Nephron progenitor cell (in vitro differentiated cells): ENCODE measurements around the gene ATP7B.

Experiments used
- DNase-seq: peaks from one replicate; pipeline ENCODE4 v3.0.0; 2021
- H3K27ac Mint-ChIP-seq: 2 replicates; pipeline ENCODE4 v1.8.0; 2021; ENCODE audit warnings: mild to moderate bottlenecking, moderate library complexity, mixed read lengths
- H3K27me3 Mint-ChIP-seq: 2 replicates; pipeline ENCODE4 v1.8.0; 2021; ENCODE audit warnings: mild to moderate bottlenecking, low read depth, mixed read lengths; ENCODE audit not compliant: poor library complexity
- H3K36me3 Mint-ChIP-seq: 2 replicates; pipeline ENCODE4 v1.8.0; 2021; ENCODE audit warnings: low read depth, mixed read lengths
- H3K4me1 Mint-ChIP-seq: 2 replicates; pipeline ENCODE4 v1.8.0; 2021; ENCODE audit warnings: mixed read lengths
- H3K4me3 Mint-ChIP-seq: 2 replicates; pipeline ENCODE4 v1.8.0; 2021; ENCODE audit warnings: mild to moderate bottlenecking, moderate library complexity, mixed read lengths
- H3K9me3 Mint-ChIP-seq: 2 replicates; pipeline ENCODE4 v1.8.0; 2021; ENCODE audit warnings: mild to moderate bottlenecking, moderate library complexity, mixed read lengths
- CTCF ChIP-seq: fragments of 200-600 bp; sonication (generic); IDR thresholded peaks from 2 replicates; pipeline ENCODE4 v1.5.0; 2021; ENCODE audit warnings: antibody characterized with exemption

Gene ATP7B

DNA sequence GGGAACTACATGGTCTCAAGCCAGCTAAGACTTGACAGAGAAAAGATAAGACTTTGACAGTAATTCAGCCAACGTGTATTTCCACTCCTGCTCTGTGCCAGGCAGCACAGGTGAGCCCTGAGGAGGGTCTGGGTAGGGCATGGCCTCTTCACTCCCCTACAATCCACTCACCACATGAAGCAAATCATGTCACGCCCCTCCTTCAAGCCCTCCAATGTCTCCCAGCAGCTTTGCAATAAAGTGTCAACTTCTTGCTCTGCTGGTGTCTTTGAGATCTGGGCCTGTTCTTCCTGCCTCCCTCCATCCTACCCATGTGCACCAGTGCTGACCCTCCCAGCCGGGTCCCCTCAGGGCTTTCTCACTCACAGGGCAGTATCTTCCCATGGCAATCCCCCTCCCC lies 91.0 kb downstream of the ATP7B start:
- H3K4me3 Mint-ChIP-seq, result no peak overlapping the region
- no peaks in the 10 kb centered on the region for H3K9me3 Mint-ChIP-seq
- H3K36me3 Mint-ChIP-seq, result no peaks in the 10 kb centered on the region
- peaks cover 5% of the 10 kb centered on the region for H3K4me1 Mint-ChIP-seq
- TF ChIP-seq CTCF, result no peak
- H3K27ac Mint-ChIP-seq, result no peak overlapping the region
- no peak for DNase-seq
- peaks cover 8% of the 10 kb centered on the region for H3K27me3 Mint-ChIP-seq

GRCh38 chr13:51919531-51919930 lies 91.7 kb downstream of the ATP7B start:
- no peaks in the 10 kb centered on the region for H3K36me3 Mint-ChIP-seq
- peaks cover 5% of the 10 kb centered on the region for H3K4me1 Mint-ChIP-seq
- no peak overlapping the region for H3K4me3 Mint-ChIP-seq
- no peak overlapping the region for H3K27ac Mint-ChIP-seq
- DNase-seq, result no peak
- TF ChIP-seq CTCF, result no peak
- no peaks in the 10 kb centered on the region for H3K9me3 Mint-ChIP-seq
- H3K27me3 Mint-ChIP-seq, result peaks cover 6% of the 10 kb centered on the region

GRCh38 chr13:51916962-51917361 lies 94.3 kb downstream of the ATP7B start:
- Mint-ChIP-seq H3K36me3 (no peaks in the 10 kb centered on the region), H3K9me3 (no peaks in the 10 kb centered on the region), H3K27me3 (peaks cover 12% of the 10 kb centered on the region), H3K4me1 (peaks cover 26% of the 10 kb centered on the region), H3K27ac (no peak overlapping the region), H3K4me3 (no peak overlapping the region)
- no peak for TF ChIP-seq CTCF
- DNase-seq, result no peak

DNA sequence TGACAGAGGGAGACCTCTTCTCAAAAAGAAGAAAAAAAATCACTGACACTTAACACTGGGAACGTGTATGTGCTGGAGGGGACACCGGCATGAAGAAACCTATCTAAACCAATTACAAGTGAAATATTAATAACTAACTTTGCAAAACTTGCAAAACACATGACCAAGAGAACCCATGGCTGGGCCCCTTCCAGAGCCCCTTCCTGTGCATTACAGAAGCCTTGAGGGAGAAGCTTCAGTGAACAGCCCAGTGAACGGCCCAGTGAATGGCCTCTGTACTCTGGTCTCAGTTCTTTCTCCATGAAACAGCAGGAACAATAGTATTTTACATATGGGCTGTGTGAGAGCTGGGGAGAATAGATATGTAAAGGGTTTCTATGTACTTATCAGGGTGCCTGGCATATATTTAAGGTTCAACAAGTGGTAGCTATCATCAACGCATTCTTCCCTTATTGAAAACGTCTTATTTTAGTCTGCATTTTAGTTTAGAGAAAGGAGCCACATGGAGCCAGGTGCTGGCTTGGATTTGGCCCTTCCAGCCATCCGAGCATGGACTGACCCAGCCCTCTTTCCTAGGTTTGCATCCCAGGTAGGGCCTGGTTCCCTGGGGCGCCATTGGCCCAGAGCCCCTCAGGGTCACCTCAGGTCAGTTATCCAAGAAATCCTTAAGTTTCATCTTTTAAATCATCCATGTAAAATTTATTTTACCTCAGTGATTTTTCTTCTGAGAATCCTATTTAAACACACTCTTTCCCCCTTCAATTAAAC lies 95.0 kb downstream of the ATP7B start:
- H3K36me3 Mint-ChIP-seq, result no peaks in the 10 kb centered on the region
- TF ChIP-seq CTCF, result no peak
- H3K4me1 Mint-ChIP-seq, result peaks cover 28% of the 10 kb centered on the region
- DNase-seq, result no peak
- H3K9me3 Mint-ChIP-seq, result no peaks in the 10 kb centered on the region
- no peak overlapping the region for H3K27ac Mint-ChIP-seq
- peaks cover 18% of the 10 kb centered on the region for H3K27me3 Mint-ChIP-seq
- H3K4me3 Mint-ChIP-seq, result no peak overlapping the region

DNA sequence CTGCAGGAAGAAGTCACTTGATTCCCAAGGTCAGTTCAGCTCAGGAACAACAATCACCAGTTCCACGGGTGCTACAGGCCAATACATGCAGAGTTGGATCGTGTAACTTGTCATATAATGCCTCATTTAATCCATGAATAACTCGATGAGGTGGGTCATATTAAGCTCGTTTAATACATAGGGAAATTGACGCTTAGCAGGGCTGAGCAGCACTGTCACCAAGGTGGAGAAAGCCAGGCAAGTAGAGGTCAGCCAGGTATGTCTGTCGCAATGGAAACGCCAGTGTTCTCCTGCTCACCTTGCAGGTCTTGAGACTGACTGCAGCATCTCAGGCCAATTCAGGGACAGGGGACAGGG lies 97.1 kb downstream of the ATP7B start:
- H3K27ac Mint-ChIP-seq, result no peak overlapping the region
- peaks cover 30% of the 10 kb centered on the region for H3K4me1 Mint-ChIP-seq
- H3K9me3 Mint-ChIP-seq, result no peaks in the 10 kb centered on the region
- H3K4me3 Mint-ChIP-seq, result no peak overlapping the region
- DNase-seq, result no peak
- H3K36me3 Mint-ChIP-seq, result no peaks in the 10 kb centered on the region
- H3K27me3 Mint-ChIP-seq, result peaks cover 36% of the 10 kb centered on the region
- no peak for TF ChIP-seq CTCF
